GM18526 (cell line): ENCODE data around the gene HSPA13.

ENCODE experiments used
- POLR2A ChIP-seq: IDR thresholded peaks from 3 replicates; pipeline ENCODE4 v1.6.1; 2011; ENCODE audit not compliant: insufficient read length; ENCODE audit errors: extremely low read depth

HSPA13 gene

DNA sequence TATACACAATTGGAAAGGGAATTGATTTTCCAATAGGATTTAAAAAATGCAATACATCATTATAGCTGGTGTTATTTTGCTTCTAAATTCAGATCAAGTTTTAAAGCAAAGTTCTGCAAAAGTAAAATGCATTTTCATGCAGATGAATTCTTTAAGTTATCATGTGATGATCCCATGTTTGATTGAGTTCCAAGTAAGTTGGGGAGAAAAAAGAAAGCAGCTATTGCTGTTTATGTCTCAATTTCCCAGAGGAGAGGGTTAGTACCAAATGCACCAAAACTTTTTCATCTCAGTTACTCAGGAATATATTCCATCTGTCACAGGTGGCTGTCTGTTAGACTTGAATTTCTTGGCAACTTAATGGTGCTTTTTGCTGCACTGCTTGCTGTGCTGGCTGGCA lies 29.7 kb downstream of the HSPA13 start:
- TF ChIP-seq POLR2A: no peak

DNA sequence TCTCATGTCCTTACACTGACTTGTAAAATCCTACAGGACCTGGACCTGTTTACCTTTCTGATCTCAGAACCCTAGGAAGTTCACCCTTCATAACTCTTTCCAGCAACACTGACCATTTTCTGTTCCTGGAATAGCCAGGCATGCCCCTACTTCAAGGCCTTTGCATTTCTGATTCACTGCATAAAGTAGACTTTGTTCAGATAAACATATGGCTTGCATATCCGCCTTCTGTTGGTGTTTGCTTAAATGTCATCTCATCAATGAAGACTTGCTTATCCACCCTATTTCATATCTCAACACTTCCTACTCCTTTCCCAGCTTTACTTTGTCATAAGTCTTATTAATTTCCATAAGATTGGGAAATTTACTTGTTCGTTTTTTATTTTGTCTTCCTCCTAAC lies 57.4 kb downstream of the HSPA13 start:
- TF ChIP-seq POLR2A: no peak
